ENCODE results near the gene NTN1.

DNA sequence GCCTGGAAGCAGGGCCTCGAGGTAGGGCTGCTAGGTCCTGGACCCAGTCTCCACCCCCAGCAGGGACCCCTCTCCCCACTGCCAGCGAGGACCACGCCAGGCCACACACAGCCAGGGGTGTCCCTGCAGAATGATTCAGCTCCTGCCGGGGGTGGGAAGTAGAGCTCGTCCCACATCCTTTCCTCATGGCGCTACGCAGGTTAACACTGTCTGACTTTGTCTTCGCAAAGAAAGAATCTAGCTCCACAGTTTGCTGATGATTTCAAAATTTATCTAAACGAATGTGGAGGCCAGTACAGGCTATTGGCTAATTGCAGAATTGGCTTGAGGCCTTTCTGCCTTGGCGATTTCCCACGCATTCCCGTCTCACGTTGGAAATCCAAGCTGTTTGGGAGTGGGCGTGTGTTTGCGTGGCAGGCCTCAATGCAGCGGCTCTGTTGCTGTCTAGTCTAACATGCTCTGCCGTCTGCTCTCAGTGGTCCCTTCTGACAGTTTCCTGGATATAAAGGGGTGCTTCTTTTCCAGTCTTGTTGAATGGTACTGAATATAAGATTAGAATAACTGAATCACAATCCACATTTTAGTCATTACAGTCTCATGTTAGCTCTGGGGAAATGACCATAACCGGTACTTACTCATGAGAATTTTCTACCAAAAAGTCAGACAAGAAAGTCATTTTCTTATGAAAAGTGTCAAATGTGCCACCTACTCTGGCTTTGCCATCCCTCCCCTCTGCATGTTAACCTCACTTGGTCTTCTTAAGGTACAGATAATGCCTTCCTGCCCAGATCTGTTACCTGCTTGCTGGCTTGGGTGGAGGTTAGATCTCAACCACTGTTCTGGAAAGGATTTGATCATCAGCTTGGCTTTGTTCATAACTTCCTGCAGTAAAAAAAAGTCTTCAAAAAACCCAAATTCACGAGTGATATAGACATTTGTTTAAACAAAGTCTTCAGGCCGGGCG lies 252.4 kb downstream of the NTN1 start:
- no peak for TF ChIP-seq PAX5 (IDR thresholded peaks at IDR 0.05; ENCODE audit: insufficient read depth, low read length, severe bottlenecking)
- TF ChIP-seq TAF1 (IDR thresholded peaks at IDR 0.05; ENCODE audit: low read depth, low read length), result no peak
- no peak for TF ChIP-seq POU2F2 (IDR thresholded peaks at IDR 0.05; ENCODE audit: low read depth, low read length)
- TF ChIP-seq SPI1 (IDR thresholded peaks at IDR 0.05; ENCODE audit: low read depth, low read length), result no peak
- TF ChIP-seq POLR2A (IDR thresholded peaks at IDR 0.05; ENCODE audit: low read depth, low read length), result no peak
- TF ChIP-seq POLR2AphosphoS5 (IDR thresholded peaks at IDR 0.05; ENCODE audit: low read depth, low read length), result no peak
